GM21529 (cell line): ENCODE measurements around the gene UTP18.
"Not testable (repeated sequence)": the region's sequence is repeated elsewhere in the genome, so short reads cannot be mapped to it uniquely, and the experiment has no call there.

Experiments used
- ATAC-seq: cut with Tn5 transposase; IDR thresholded peaks from one replicate; pipeline ENCODE4 v1.9.1; 2021; ENCODE audit not compliant: unreplicated experiment

The UTP18 gene

GRCh38 chr17:51258756-51259563 lies 1.4 kb upstream of the UTP18 start:
- ATAC-seq, result no peak

- peak; percentile 74 for ATAC-seq
These were observed 646 bp upstream of the UTP18 start, which contains the start of gene MBTD1 for GRCh38 chr17:51259564-51260236. TSS of gene MBTD1 (minus strand) at chr17:51260049. CDS start at chr17:51225161, 34,888 bp downstream.

- ATAC-seq, result no peak
These were observed 948 bp downstream of the UTP18 start for GRCh38 chr17:51261024-51261963.

- no peak for ATAC-seq
These were observed 2.7 kb downstream of the UTP18 start for GRCh38 chr17:51263006-51263405.

GRCh38 chr17:51264466-51264865 lies 4.1 kb downstream of the UTP18 start:
- ATAC-seq, result not testable (repeated sequence)

GRCh38 chr17:51269991-51270390 lies 9.6 kb downstream of the UTP18 start:
- no peak for ATAC-seq

- ATAC-seq, result no peak
These were observed 10.3 kb downstream of the UTP18 start for GRCh38 chr17:51270636-51271035.

- ATAC-seq, result no peak
These were observed 12.5 kb downstream of the UTP18 start for GRCh38 chr17:51272812-51273211.

- ATAC-seq, result no peak
These were observed 15.0 kb downstream of the UTP18 start for GRCh38 chr17:51275381-51275780.

- no peak for ATAC-seq
These were observed 18.8 kb downstream of the UTP18 start for GRCh38 chr17:51279183-51279582.

- ATAC-seq, result no peak
These were observed 27.1 kb downstream of the UTP18 start for GRCh38 chr17:51287412-51287811.

GRCh38 chr17:51289696-51290111 lies 29.4 kb downstream of the UTP18 start:
- no peak for ATAC-seq

GRCh38 chr17:51294338-51294737 lies 34.0 kb downstream of the UTP18 start:
- not testable (repeated sequence) for ATAC-seq

GRCh38 chr17:51298508-51299371 lies 38.4 kb downstream of the UTP18 start:
- ATAC-seq, result no peak

GRCh38 chr17:51299859-51300258 lies 39.5 kb downstream of the UTP18 start:
- ATAC-seq, result no peak

GRCh38 chr17:51305182-51305581 lies 44.8 kb downstream of the UTP18 start:
- no peak for ATAC-seq

GRCh38 chr17:51312003-51312402 lies 51.7 kb downstream of the UTP18 start:
- ATAC-seq, result not testable (repeated sequence)

- no peak for ATAC-seq
These were observed 58.8 kb downstream of the UTP18 start for GRCh38 chr17:51319186-51319585.

- ATAC-seq, result peak; percentile 61
These were observed 62.2 kb downstream of the UTP18 start for GRCh38 chr17:51322390-51323029.

GRCh38 chr17:51325471-51325870 lies 65.1 kb downstream of the UTP18 start:
- ATAC-seq, result no peak
